ENCODE data around the gene TEKTIP1.

TEKTIP1 gene

GRCh38 chr19:3511506-3512251 is 27.3 kb upstream of the TEKTIP1 start:
- DNase-seq (ENCODE audit: low read depth in 1 of 2, low spot score in 1 of 2), result no peak
- in situ Hi-C loops (cut with HindIII; ENCODE audit: low pct_unique_long_range_greater_than_20kb, low sequenced_read_pairs), result no loop called here
- no peak for TF ChIP-seq JUND (IDR thresholded peaks at IDR 0.05; ENCODE audit: low read depth)

GRCh38 chr19:3512562-3513228 is 26.3 kb upstream of the TEKTIP1 start:
- no peak for TF ChIP-seq JUND (IDR thresholded peaks at IDR 0.05; ENCODE audit: low read depth)
- in situ Hi-C loops (cut with HindIII; ENCODE audit: low pct_unique_long_range_greater_than_20kb, low sequenced_read_pairs), result no loop called here

GRCh38 chr19:3513229-3514140 is 25.5 kb upstream of the TEKTIP1 start:
- in situ Hi-C loops (cut with HindIII; ENCODE audit: low pct_unique_long_range_greater_than_20kb, low sequenced_read_pairs), result no loop called here
- DNase-seq (ENCODE audit: low read depth in 1 of 2, low spot score in 1 of 2), result no peak
- no peak for TF ChIP-seq JUND (IDR thresholded peaks at IDR 0.05; ENCODE audit: low read depth)

More at GRCh38 chr19:3512562-3513228, 26.3 kb upstream of the TEKTIP1 start:
- no peak for DNase-seq (ENCODE audit: low read depth in 1 of 2, low spot score in 1 of 2)

- no peak for TF ChIP-seq JUND (IDR thresholded peaks at IDR 0.05; ENCODE audit: low read depth)
- in situ Hi-C loops (cut with HindIII; ENCODE audit: low pct_unique_long_range_greater_than_20kb, low sequenced_read_pairs), result no loop called here
- no peak for DNase-seq (ENCODE audit: low read depth in 1 of 2, low spot score in 1 of 2)
Observed at GRCh38 chr19:3514930-3515329, 24.0 kb upstream of the TEKTIP1 start.

GRCh38 chr19:3515891-3516422 is 23.0 kb upstream of the TEKTIP1 start:
- in situ Hi-C loops (cut with HindIII; ENCODE audit: low pct_unique_long_range_greater_than_20kb, low sequenced_read_pairs), result no loop called here
- DNase-seq (ENCODE audit: low read depth in 1 of 2, low spot score in 1 of 2), result no peak
- TF ChIP-seq JUND (IDR thresholded peaks at IDR 0.05; ENCODE audit: low read depth), result no peak

GRCh38 chr19:3516675-3517207 is 22.2 kb upstream of the TEKTIP1 start:
- no peak for TF ChIP-seq JUND (IDR thresholded peaks at IDR 0.05; ENCODE audit: low read depth)
- in situ Hi-C loops (cut with HindIII; ENCODE audit: low pct_unique_long_range_greater_than_20kb, low sequenced_read_pairs), result no loop called here
- peak; percentile 64 to 78 for DNase-seq (ENCODE audit: low read depth in 1 of 2, low spot score in 1 of 2)

- DNase-seq (ENCODE audit: low read depth in 1 of 2, low spot score in 1 of 2), result no peak
- in situ Hi-C loops (cut with HindIII; ENCODE audit: low pct_unique_long_range_greater_than_20kb, low sequenced_read_pairs), result no loop called here
- no peak for TF ChIP-seq JUND (IDR thresholded peaks at IDR 0.05; ENCODE audit: low read depth)
Observed at GRCh38 chr19:3517638-3518037, 21.3 kb upstream of the TEKTIP1 start.

GRCh38 chr19:3518255-3518654 is 20.7 kb upstream of the TEKTIP1 start:
- TF ChIP-seq JUND (IDR thresholded peaks at IDR 0.05; ENCODE audit: low read depth), result no peak
- DNase-seq (ENCODE audit: low read depth in 1 of 2, low spot score in 1 of 2), result no peak
- in situ Hi-C loops (cut with HindIII; ENCODE audit: low pct_unique_long_range_greater_than_20kb, low sequenced_read_pairs), result no loop called here

GRCh38 chr19:3518659-3519058 is 20.3 kb upstream of the TEKTIP1 start:
- TF ChIP-seq JUND (IDR thresholded peaks at IDR 0.05; ENCODE audit: low read depth), result no peak
- in situ Hi-C loops (cut with HindIII; ENCODE audit: low pct_unique_long_range_greater_than_20kb, low sequenced_read_pairs), result no loop called here
- DNase-seq (ENCODE audit: low read depth in 1 of 2, low spot score in 1 of 2), result no peak

- in situ Hi-C loops (cut with HindIII; ENCODE audit: low pct_unique_long_range_greater_than_20kb, low sequenced_read_pairs), result no loop called here
- TF ChIP-seq JUND (IDR thresholded peaks at IDR 0.05; ENCODE audit: low read depth), result no peak
- no peak for DNase-seq (ENCODE audit: low read depth in 1 of 2, low spot score in 1 of 2)
Observed at GRCh38 chr19:3519126-3519525, 19.8 kb upstream of the TEKTIP1 start.

- no peak for TF ChIP-seq JUND (IDR thresholded peaks at IDR 0.05; ENCODE audit: low read depth)
- in situ Hi-C loops (cut with HindIII; ENCODE audit: low pct_unique_long_range_greater_than_20kb, low sequenced_read_pairs), result no loop called here
- no peak for DNase-seq (ENCODE audit: low read depth in 1 of 2, low spot score in 1 of 2)
Observed at GRCh38 chr19:3520166-3521103, 18.5 kb upstream of the TEKTIP1 start.
